NOMO-1 (cell line): ENCODE measurements around the gene PPP1R14B.
A peak's percentile ranks its signal among the peaks of the same experiment; 100 is the strongest.

Source experiments
- DNase-seq, 2 experiments: peaks; one replicate each; lab custom pipeline; 2025; ENCODE audit not compliant: unreplicated experiment in 2 of 2; lab: John Stamatoyannopoulos, UW

Gene PPP1R14B

DNA sequence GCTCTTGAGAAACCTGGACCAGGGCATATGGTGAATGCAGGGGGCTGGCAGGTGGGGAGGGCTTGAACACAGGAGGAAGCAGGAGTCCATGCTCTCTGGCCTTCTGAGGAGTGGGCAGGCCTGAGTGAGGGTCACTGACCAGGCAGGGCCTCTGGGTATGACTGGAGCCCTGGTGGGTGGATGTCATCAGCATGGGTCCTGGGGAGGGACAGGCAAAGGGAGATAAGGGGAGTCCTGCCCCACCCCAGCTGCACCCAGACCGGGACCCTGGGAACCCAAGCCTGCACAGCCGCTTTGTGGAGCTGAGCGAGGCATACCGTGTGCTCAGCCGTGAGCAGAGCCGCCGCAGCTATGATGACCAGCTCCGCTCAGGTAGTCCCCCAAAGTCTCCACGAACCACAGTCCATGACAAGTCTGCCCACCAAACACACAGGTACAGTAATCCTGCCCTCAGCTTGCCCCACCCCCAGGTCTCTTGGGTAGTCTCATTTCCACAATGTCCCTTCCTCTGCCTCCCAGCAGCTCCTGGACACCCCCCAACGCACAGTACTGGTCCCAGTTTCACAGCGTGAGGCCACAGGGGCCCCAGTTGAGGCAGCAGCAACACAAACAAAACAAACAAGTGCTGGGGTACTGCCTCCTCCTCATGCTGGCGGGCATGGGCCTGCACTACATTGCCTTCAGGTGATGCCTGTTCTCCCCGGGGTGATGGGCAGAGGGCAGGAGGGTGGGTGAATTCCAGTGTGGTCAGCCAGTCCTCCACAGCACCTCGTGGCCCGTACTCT, 14.4 kb downstream of the PPP1R14B start:
- no peak for DNase-seq

GRCh38 chr11:64231546-64231945, 15.2 kb downstream of the PPP1R14B start:
- DNase-seq = no peak

DNA sequence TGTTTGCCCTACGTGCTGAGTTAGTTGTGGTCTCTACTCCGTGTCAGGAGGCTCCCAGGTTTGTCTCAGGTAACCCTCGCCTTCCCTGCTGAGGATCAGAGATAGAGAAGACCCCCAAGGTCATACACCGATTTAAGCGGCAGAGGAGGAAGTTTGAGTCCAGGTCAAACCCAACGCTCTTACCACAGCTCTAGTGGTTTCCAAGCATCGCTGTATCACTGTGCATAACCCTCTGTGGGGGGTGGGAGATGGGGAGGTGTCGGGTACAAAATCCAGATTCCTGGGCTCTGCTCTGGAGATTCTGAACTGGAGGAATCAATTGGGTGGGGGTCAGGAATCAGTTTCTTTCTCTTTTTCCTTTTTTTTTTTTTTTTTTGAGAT, 15.8 kb downstream of the PPP1R14B start:
- peak; percentile 47 to 67 for DNase-seq

GRCh38 chr11:64230171-64230984, 16.4 kb downstream of the PPP1R14B start, which contains the start of gene DNAJC4:
DNAJC4 (plus strand) TSS chr11:64230548; CDS start chr11:64230855, 307 bp downstream.
- peak; percentile 85 to 89 for DNase-seq

DNA sequence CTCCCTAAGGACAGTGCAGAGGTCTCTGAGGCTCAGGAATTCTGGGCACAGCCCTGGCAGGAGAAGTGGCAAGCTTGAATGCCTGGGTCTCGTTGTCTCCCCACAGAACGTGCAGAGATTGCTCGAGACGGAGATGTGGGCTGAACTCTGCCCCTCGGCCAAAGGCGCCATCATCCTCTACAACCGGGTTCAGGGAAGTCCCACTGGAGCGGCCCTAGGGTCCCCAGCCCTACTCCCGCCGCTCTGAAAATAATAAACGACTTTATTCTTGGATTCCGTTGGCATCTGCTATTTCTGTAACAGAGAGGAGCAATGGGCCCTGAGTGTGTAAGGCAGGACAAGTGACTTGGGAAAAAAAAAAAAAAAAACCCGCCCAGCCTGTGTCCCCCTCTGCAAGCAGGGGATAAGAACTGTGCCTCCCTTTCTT, 17.0 kb downstream of the PPP1R14B start:
- no peak for DNase-seq

DNA sequence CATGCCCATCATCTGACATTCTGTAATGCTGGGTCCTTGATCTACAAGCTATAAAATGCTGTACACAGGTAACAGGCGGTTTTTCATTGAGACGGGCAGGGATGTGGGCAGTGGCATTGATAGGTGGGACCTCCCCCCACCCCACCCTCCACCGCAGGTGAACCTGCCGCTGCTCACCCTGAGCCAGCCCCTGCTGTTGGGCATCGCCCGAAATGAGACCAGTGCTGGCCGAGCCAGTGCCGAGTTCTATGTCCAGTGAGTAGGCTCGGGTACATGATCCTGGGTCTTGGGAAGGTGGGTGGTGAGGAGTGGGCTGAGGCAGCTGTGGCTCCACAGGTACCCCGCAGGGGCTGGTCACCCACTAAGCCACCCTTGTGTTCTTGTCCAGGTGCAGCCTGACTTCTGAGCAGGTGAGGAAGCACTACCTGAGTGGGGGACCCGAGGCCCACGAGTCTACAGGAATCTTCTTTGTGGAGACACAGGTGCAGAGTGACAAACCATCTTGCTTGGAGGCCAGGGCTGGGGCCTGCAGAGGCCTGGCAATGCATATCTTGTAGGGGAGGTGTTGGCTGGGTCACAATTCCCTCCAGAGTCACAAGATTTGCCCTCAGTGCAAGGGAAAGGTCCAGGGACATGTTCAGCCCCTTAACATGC, 17.5 kb downstream of the PPP1R14B start:
- DNase-seq = no peak

GRCh38 chr11:64227405-64227956, 19.3 kb downstream of the PPP1R14B start:
- no peak for DNase-seq

DNA sequence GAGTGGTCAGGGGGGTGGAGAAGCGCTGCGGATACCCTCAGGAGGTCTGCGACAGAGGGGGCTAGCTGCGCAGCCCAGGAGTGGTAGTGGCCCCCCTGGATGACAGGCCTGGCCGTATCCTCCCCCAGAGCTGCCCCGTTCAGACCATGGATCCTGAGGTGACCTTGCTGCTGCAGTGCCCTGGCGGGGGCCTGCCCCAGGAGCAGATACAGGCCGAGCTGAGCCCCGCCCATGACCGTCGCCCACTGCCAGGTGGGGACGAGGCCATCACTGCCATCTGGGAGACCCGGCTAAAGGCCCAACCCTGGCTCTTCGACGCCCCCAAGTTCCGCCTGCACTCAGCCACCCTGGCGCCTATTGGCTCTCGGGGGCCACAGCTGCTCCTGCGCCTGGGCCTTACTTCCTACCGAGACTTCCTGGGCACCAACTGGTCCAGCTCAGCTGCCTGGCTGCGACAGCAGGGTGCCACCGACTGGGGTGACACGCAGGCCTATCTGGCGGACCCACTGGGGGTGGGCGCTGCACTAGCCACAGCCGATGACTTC, 20.2 kb downstream of the PPP1R14B start:
- DNase-seq = peak; percentile 64 to 65

GRCh38 chr11:64225608-64226506, 20.9 kb downstream of the PPP1R14B start, which contains the start of the genes NUDT22 and TRPT1:
NUDT22 (plus strand) TSS chr11:64226274; CDS start chr11:64226653, 379 bp downstream.
TRPT1 (minus strand) TSS chr11:64226186; CDS start chr11:64225860, 326 bp downstream.
- DNase-seq = peak; percentile 84 to 90

DNA sequence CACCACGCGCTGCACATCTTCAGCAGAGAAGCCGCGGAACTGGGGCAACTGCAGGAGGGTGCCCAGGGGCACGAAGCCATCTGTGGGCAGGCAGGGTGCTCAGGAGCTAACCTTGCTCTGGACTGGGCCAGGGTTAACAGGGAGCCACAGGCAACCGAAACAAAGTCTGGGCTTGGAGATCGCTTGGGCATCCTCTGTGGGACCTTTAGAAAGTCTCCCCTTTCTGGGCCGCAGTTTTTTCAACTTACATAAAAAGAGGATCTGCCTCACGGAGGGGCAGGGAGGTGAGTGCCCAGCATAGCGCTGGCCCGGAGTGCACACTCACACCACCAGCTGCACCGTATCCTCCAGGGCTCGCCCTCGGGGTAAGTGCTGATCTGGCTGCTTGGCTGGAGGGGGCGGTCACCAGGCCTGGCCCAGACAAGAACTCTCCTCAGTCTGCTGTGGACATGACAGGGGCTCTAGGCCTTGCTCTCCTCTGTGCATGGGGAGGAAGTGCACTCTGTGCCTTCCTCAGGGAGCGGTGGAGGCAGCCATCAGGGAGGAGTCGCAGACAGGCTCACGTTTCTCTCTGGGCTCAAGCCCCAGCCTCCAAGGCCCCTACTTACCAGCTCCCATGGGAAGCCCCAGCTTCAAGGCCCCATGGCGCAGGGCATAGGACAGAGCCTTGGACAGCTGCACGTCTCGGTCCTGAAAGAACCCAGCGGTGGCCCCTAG, 21.7 kb downstream of the PPP1R14B start:
- no peak for DNase-seq

- DNase-seq = no peak
Measured at GRCh38 chr11:64224151-64224890, 22.4 kb downstream of the PPP1R14B start.

DNA sequence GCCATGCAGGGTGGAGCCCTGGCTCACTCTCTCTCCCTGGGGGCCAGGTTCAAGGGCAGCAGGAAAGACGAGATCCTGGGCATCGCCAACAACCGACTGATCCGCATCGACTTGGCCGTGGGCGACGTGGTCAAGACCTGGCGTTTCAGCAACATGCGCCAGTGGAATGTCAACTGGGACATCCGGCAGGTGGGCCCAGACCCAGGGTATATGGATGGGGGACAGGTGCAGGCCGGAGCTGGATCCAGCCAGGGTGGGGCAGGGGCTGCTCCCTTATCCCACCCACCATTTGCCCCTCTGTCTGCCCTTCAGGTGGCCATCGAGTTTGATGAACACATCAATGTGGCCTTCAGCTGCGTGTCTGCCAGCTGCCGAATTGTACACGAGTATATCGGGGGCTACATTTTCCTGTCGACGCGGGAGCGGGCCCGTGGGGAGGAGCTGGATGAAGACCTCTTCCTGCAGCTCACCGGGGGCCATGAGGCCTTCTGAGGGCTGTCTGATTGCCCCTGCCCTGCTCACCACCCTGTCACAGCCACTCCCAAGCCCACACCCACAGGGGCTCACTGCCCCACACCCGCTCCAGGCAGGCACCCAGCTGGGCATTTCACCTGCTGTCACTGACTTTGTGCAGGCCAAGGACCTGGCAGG, 23.6 kb downstream of the PPP1R14B start:
- DNase-seq = no peak

DNA sequence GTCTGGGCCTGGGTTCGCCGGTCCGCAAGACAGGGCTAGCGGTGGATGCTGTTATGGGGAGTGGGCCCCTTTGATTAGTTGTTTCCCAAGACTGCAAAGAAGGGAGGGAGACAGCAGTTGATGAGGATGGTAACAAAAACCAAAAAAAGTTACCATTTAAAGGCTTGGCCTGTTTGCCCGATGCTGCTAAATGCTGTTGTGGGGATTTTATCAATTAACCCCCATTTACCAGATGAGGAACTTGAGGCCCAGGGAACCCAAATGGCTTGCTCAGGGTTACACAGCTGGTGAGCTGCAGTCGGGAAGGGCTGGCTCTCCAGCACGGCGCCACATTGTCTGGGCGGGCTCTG, 24.1 kb downstream of the PPP1R14B start:
- no peak for DNase-seq

- no peak for DNase-seq
Measured at GRCh38 chr11:64220798-64221197, 25.9 kb downstream of the PPP1R14B start.

DNA sequence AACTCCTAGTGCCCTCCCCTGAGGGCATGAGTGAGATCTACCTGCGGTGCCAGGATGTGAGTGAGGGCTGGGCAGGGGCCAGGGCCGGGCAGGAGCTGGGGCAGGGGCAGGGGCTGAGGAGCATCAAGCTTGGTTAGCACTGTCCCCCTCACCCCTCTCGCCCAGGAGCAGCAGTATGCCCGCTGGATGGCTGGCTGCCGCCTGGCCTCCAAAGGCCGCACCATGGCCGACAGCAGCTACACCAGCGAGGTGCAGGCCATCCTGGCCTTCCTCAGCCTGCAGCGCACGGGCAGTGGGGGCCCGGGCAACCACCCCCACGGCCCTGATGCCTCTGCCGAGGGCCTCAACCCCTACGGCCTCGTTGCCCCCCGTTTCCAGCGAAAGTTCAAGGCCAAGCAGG, 26.5 kb downstream of the PPP1R14B start:
- DNase-seq = no peak

DNA sequence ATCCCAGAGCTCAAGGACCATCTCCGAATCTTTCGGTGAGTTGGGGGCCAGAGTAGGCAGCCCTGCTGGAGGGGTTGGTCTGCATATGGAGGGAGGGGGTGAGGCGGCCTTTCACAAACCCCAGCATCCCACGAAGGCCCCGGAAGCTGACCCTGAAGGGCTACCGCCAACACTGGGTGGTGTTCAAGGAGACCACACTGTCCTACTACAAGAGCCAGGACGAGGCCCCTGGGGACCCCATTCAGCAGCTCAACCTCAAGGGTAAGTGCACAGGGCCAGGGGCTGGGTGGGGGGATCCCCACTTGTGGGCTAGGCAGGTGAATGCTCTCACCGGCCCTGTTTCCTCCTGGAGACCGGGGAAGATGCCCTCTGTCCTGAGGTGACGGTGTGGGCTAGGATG, 27.0 kb downstream of the PPP1R14B start:
- DNase-seq = no peak

DNA sequence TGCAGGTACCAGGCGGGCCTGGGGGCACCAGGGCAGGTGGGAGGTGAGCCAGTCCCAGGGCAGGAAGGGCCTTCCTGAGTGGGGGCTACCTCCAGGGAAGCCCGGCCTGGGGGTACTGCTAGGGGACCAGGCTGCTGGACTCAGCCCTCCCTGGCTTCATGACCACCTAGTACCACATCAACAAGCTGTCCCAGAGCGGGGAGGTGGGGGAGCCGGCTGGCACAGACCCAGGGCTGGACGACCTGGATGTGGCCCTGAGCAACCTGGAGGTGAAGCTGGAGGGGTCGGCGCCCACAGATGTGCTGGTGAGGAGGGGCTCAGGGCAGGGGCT, 27.4 kb downstream of the PPP1R14B start:
- DNase-seq = no peak
